Measurements from ENCODE around the gene CCR8.
"Not testable (repeated sequence)": the region's sequence is repeated elsewhere in the genome, so short reads cannot be mapped to it uniquely, and the experiment has no call there.

The CCR8 gene

DNA sequence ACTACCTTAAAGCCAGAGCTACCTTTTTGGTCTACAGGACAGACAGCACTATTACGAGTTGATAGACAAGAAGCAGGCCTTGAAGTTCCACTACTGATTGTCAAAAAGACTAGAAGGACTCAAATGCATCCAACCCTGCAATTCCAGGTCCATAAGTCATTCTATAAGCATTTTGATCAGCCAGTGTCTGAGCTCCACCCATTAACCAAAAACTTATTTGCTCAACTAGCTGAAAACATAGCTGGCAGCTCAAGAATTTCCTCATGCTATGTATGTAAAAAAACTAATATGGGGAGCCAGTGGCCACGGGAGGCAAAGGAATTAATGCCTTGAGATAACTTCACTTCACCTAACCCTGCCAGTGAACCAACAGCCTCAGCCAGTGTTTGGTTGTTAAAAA lies 21.6 kb downstream of the CCR8 start:
- not testable (repeated sequence) for DNase-seq

- not testable (repeated sequence) for DNase-seq
Measured at GRCh38 chr3:39353168-39353927, 23.8 kb downstream of the CCR8 start.

- no peak for DNase-seq
Measured at GRCh38 chr3:39358333-39358732, 28.8 kb downstream of the CCR8 start.

GRCh38 chr3:39361252-39361927 lies 31.9 kb downstream of the CCR8 start:
- no peak for DNase-seq

DNA sequence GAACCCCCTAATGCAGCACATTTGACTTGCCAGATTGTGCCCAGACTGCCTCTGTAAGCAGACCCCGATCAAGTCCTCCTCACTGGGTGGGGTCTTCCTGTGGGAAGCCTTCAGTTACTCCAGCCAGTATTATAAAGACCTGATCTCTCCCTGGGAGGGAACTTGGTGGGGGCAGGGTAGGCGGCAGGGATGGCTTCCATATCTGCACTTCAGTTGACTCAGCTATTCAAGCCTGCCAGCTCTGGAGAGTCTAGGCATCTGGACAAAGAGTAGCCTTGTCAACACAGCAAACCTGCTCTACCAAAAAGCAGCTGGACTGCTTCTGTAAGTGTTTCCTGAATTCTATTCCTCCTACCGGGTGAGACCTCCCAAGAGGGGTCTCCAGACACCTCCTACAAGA lies 32.7 kb downstream of the CCR8 start:
- DNase-seq = no peak

GRCh38 chr3:39362812-39363211 lies 33.3 kb downstream of the CCR8 start:
- DNase-seq = no peak

GRCh38 chr3:39370450-39370849 lies 40.9 kb downstream of the CCR8 start:
- DNase-seq = not testable (repeated sequence)

- no peak for DNase-seq
Measured at GRCh38 chr3:39372833-39373232, 43.3 kb downstream of the CCR8 start.

DNA sequence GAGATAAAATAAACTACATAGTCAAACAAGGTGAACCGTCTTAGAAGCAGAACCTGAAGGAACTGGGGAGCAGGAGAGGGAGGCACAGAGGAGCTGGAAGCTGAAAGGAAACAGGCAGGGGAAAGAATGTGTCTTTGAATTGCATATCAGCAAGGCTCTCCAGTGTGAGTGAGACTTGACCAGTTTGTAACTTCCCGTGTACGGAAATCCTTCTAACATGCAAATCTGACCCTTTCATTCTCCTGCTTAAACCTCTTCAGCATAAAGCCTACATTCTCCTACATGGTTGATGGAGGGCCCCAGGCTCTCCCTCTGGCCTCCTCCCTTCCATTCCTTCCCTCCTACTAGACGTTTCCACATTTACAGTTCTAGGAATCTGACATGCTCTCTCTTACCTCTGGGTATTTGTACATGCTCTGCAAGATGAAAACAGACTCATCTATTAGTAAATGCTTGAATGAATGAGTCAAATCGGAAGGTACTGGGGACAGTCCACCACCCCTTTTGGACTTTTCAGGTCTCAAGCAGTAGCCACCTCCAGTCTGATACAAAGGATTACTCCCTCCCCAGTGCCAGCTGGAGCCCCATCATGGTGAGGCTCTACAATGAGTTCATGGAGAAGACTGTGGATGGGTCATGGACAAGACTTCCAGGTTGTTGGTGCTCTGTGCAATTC lies 47.6 kb downstream of the CCR8 start:
- DNase-seq = no peak

- DNase-seq = peak; percentile 12
Measured at GRCh38 chr3:39378088-39378487, 48.6 kb downstream of the CCR8 start.

DNA sequence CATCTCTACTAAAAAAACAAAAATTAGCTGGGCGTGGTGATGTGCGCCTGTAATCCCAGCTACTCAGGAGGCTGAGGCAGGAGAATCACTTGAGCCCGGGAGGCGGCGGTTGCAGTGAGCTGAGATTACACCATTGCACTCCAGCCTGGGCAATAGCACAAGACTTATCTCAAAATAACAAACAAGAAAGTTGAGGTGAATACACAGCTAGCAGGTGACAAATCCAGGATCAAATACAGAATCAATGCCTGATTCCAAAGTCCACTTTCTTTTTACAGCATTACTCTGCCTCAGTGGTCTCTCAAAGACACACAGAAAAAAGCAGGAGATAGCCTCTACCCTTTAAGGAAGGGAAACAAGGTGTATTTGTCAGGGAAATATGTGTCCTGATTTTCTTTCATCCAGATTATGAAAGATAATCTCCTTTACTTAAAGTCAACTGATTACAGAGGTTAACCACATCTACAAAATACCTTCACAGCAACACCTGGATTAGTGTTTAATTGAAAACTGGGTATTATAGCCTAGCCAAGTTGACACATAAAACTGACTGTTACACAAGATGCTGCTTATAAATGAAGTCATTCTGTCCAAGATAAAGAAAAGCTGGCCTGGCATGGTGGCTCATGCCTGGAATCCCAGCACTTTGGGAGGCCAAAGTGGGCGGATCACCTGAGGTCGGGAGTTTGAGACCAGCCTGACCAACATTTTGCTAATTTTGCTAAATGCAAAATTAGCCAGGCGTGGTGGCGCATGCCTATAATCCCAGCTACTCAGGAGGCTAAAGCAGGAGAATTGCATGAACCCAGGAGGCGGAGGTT lies 49.7 kb downstream of the CCR8 start:
- DNase-seq = no peak

DNA sequence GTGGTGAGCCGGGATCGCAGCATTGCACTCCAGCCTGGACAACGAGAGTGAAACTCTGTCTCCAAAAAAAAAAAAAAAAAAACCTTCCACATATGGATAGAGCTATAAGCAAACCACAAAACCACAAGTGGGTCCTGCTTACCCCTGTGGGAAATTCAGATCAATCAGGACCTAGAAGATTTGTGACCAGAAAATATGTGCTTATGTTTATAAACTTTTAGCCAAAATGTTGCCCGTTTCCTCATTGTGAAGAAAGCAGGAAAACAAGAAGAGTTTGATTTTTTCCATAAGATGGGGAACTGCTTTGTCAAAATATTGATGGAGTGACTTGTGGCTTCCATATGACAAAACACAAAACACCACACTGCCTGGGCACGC lies 50.3 kb downstream of the CCR8 start:
- DNase-seq = no peak

GRCh38 chr3:39381432-39381831 lies 51.9 kb downstream of the CCR8 start:
- DNase-seq = no peak

All from HCEC 1CT (cell line).